GM03348 (cell line): Measurements from ENCODE around the gene BCAS4.
"Not testable (repeated sequence)": the region's sequence is repeated elsewhere in the genome, so short reads cannot be mapped to it uniquely, and the experiment has no call there.

Experiments
- DNase-seq: peaks from one replicate; pipeline ENCODE4 v3.0.0; 2012; ENCODE audit warnings: low spot score

The BCAS4 gene

DNA sequence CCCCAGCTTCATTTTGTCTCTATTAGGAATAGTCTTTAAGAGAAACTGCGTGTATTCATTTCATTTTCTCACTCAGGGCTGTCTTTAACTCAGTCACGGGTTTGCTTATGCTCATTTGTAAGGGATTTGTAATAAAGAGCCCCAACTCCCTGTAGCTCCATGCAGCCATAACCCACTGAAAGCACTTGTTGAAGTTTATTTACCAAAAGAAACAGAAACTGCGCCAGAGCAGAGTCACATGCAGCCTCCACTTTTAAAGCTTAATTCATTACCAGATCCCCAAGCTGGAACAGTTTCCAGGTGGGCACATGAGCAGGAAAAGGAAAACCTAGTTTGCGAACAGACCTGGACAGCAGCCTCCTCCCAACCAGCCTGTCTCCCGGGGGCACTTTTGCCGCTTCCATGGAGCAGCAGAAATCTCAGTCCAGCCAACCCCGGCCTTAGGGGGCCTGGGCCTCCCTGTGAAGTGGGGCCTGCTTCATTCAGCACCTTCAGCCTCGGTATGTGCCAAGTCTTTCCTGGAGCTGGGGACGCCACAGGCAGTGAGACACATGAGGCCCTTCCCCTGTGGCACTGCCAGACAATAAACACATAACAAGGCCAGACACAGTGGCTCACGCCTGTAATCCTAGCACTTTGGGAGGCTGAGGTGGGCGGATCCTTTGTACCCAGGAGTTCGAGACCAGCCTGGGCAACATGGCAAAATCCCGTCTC lies 4.5 kb downstream of the BCAS4 start:
- no peak for DNase-seq

DNA sequence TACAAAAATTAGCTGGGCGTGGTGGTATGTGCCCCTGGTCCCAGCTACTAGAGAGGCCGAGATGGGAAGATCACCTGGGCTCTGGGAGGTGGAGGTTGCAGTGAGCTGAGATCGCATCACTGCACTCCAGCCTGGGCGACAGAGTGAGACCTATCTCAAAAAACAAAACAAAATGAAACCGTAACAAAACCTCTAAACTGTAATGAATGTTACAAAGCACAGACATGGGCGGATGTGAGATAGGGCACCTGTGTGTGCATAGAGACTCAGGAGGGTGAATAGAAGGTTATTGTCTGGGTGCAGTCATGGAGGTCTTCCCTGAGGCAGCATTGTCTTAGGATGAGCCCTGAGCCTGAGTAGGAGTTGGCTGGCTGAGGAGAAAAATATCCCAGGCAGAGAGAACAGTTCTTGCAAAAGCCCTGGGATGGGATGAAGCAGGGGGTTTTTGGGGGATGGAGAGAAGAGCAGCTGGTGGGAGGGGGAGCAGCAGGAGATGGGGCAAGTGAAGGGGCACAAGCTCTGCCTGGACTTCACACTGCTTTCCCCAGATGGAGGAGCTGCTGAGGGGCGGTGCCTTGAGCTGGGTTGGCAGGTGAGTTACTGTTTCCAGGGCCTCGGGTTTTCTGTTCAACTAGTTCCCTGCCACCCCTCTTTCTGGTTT lies 5.2 kb downstream of the BCAS4 start:
- DNase-seq = no peak

DNA sequence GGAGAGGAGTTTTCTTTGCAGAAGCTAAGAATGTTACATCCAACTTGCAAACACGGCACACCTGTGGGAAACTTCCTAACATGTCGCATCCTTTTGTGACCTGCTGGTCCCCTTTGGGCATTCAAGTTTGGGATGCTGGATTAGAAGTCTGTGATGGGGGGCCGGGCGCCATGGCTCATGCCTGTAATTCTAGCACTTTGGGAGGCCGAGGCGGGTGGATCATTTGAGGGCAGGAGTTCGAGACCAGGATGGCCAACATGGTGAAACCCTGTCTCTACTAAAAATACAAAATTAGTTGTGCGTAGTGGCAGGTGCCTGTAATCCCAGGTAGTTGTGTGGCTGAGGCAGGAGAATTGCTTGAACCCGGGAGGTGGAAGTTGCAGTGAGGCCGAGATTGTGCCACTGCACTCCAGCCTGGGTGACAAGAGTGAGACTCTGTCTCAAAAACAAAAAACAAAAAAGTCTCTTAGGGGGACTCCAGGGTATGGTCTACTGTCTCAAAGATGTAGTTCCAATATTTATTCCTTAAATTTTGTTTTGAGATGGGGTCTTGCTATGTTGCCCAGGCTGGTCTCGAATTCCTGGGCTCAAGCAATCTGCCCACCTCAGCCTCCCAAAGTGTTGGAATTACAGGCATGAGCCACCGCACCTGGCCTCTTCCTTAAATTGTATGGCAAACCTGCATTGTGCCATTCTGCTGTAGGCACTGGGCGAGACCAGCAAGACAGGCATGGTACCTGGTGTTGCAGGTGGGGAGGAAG lies 6.3 kb downstream of the BCAS4 start:
- not testable (repeated sequence) for DNase-seq

DNA sequence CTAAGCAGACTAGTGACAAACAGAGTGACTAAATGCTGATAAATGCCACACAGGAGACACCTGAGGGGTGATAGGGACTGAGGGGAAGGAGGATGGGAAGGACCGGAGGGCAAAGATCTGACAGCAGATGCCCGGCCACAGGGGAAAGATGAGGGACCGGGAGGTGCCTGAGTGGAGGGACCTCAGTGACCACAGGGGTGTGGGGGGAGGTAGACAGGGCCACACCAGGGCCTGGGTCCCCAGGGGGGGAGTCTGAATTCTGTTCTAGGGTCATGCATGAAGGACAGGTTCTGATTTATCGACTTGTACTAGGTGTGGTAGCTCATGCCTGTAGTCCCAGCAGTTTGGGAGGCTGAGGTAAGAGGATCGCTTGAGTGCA lies 6.9 kb downstream of the BCAS4 start:
- DNase-seq = no peak

DNA sequence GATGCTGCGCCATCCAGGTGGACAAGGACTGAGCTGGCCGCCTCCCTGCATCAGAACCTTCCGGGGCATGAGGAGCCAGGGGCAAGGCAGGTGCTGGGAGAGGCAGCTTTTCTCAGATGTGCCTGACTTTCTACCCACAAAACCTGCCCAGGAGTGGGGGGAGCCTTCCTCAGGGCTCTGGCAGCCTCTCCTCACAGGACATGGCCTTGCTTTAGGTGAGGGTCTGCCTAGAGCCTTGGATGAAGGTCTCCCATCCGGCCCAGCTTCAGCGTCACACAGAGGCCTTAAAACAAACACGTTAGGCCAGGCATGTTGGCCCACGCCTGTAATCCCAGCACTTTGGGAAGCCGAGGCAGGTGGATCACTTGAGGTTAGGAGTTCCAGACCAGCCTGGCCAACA lies 7.4 kb downstream of the BCAS4 start:
- no peak for DNase-seq

DNA sequence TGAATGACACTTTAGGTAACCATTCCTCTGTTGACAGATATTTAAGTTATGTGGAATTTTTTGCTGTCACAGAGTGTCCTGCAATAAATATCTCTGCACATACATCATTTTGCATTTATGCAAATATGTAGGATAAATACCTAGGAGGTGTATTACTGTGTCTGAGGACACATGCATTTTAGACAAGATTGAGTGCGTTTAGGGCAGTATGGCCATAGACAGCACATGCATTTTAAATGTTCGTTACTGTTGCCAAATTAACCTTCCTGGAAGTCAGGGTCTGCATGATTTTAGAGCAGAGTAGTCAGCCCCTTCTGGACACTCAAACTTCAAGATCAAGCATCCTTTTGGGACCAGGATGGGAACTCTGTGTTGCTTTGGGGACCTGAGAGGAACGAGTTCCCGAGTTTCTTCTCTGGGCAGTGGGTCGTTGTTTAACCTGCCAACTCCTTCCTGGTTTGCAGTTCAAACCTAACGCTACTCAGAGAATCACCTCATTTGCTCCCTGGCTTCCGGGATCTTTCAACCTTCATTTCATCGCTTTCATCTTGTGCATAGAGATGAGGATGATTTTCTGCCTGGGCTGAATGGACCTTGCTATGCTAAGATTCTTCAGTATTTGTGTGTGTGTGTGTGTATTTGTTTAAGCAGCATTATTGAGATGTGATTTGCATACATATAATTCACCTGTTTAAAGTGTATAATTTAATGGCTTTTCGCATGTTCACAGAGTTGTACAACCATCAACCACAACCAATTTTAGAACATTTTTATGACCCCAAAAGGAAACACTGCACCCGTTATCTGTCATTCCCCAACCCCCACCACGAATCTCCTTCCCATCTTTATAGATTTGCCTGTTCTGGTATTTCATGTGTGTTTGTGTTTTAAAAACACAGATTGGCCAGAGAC lies 9.8 kb downstream of the BCAS4 start:
- no peak for DNase-seq

DNA sequence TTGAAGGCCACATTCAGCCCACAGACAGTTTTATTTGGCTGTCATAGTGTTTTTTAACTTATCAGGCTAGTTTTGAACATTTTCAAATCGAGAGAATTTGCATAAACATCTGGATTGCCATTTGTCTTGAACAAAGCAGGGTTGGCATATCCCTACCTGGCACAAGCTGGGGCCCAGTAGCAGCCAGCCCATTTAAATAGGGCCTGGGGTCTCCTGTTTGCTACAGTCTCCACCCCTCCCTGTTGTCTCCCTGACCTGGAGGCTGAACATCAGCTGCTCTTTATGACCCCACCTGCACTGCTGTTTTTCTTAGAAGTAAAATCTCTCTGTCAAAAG lies 10.5 kb downstream of the BCAS4 start:
- no peak for DNase-seq

DNA sequence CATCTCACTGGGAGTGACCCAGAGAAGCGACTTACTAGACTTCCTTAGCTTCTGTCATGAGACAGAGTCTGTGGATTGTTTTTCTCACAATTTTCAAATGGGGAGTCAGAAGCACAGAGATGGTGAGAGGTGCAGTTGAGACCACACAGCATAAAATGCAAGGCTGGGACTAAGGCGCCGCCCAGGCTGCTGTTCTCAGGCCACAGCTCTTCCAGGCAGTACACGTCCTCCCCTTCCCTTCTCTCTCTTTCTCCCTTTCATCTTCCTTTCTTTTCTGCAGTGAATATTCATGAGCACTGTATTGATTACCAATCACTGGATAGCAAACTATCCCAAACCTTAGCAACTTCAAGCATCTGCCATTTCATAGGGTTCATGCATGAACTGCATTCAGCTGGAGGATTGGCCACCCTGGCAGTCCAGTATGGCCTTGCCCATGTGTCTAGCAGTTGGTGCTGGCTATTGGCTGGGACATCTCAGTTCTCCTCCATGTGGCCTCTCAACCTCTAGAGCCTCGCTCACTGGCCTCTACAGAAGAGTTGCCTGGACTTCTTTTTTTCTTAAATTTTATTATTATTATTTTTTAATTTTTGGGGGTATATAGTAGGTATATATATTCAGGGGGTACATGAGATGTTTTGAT lies 11.4 kb downstream of the BCAS4 start:
- DNase-seq = no peak

DNA sequence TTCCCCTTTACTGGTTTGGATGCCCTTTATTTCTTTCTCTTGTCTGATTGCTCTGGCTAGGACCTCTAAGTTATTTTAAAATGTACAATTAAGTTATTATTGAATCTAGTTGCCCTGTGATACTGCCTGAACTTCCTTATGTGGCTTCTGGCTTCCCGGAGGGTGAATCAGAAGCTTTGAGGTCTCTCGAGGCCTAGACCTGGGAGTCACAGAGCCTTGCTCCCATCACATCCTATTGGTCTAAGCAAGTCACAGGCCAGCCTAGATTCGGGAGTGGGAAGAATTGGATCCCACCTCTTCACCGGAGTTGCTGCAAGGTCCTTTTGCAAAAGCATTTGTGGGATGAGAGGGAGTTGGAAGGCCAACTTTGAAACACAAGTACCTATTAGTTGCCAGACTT lies 15.2 kb downstream of the BCAS4 start:
- no peak for DNase-seq

DNA sequence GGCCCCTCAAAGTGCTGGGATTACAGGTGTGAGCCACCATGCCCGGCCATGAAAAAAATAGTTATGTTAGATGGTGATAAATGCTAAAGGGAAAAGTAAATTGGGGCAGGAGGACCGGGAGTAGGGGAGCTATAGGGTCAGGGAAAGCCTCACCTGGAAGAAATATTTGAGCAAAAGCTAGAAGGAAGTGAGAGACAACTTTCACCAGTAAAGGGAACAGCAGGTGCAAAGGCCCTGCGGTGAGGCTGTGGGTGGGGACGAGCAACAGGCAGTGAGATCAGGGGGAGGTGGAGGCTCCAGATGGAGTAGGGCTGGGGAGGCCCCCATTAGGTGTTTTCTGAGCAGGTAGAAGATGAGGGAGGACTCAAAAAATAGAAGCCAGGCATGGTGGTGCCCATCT lies 16.0 kb downstream of the BCAS4 start:
- DNase-seq = no peak

DNA sequence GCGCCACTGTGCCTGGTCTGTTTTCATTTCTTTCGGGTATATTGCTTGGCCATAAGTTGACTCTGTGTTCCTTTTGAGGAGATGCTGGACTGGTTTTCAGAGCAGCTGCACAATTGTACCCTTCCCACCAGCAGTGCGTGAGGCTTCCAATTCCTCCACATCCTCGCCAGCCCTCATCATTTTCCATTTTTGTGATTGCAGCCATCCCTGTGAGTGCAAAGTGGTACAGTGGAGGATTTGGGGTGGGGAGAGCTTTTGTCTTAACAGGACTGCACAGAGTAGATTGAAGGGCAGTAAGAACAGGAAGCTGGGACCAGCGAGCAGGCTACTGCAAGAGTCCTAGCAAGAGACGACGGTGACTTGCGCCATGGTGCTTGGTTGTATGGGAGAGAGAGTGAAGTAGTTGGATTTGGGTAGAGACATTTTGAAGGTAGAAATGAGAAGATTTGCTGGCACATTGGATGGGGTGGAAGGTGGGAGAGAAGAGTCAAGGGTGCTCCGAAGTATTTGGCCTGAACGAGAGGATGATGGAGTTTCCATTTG lies 18.3 kb downstream of the BCAS4 start:
- DNase-seq = no peak

DNA sequence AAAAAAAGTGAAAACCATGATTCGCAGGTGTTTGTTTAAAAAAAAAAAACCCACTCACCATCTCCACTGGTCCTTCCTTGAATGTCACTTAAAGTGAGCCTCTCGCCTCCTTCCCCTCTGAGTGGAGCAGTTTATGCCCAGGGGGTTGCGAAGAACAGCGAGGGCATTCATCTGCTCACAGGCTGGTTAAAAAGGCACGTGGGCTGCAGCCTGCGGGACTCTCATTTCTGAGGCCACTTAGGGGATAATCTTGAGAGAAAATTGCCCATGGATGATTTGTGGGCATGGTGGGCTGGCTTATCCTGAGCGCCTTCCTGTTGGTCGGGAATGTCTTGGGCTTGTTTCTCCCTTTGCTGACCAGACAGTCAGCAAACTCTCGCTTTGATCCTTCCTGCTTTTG lies 18.9 kb downstream of the BCAS4 start:
- no peak for DNase-seq

DNA sequence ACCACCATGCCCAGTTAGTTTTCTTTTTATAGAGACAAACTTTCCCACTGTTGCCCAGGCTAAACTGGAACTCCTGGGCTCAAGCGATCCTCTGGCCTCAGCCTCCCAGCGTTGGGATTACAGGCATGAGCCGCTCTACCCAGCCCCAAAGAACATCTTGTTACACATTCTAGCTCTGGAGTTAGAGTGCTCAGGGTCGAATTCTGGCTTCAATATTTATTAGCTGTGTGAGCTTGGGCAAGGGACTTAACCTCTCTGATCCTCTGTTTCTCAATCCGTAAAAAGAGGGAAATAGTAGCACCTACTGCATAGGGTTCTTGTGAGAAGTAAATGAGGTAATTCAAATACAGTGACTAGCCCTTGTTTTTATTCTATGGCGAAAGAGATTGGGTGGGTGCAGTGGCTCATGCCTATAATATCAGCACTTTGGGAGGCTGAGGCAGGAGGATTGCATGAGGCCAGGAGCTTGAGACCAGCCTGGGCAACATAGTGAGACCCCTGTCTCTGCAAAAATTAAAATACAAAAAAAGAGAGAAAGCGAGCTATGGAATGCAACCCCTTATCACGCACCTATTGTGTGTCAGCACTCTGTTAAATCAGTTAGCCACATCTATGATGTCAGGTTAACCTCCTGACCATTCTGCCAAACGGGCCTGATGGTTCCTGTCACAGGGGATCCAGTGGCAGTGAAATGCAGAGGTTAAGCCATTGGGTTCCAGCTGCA lies 19.7 kb downstream of the BCAS4 start:
- no peak for DNase-seq

DNA sequence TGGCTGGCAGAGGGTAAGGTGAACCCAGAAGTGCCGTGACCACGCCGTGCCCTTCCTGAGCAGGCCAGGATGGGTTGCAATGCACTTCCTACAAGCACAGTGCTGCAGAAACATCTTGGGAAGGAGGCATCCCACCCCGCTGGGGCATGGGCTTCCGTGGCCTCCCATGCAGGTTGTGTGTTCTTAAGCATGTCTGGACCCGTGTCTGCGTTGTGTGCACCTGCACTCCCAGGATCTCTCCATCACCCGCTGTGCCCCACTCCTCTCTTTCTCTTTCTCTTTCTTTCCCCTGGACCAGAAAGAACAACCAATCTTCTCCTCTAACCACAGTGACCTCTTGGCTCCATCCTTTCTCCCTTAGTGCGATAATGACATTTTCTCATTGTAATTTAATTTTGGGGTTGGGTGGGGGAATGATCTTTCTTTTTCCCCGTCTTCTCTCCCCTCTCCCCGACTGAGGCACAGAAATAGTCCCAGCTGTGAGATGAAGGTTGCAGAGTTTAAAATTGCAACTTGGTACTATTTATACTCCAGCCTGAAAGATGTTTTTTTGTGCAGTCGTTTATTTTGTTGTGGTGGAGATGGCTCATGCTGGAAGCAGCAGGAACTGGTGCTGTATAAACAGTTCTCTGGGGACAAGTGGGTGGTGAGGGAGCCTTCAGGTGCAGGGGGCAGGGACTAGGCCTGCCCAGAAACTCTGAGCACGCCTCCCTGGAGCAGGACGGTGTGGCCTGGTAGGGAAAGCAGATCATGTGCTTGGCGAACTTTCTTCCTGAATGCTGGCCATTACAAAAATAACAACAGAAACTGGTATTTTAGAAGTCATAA lies 20.5 kb downstream of the BCAS4 start:
- peak; percentile 65 for DNase-seq

DNA sequence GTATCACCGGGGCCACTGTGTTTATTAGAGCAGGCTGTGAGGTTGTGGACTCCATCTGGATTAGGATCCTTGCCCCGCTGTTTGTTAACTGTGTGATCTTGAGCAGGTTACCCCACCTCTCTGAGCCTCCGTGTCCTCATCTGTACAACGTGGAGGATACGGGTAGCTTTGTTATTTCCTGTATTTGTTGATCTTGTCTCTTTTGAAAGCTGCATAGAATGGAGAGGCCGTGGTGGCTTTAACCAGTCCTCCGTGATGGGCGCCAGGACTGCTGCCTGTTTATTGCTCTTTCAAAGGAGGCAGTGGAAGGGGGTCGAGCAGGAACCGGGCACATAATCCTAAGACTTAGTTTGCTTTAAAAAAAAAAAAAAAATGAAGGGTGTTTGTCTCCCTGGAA lies 22.9 kb downstream of the BCAS4 start:
- DNase-seq = no peak

DNA sequence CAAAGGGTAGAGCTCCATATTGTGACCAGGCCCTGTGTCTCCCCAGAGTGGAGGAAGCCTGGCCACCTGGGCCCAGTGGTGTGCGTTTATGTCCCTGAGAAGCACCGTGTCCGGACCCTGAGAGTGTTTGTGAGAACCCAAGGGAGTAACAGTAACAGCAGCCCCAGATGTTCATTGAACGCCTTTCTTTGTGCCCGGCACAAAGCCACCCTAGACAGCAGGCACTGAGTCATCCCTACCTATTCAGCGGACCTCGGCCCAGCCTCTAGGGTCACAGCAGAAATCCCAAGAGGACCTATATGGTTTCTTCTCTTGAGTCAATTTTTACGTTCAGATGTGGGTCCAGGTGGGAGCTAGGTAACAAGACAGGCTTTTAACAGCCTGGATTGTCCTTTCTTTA lies 24.5 kb downstream of the BCAS4 start:
- DNase-seq = no peak

DNA sequence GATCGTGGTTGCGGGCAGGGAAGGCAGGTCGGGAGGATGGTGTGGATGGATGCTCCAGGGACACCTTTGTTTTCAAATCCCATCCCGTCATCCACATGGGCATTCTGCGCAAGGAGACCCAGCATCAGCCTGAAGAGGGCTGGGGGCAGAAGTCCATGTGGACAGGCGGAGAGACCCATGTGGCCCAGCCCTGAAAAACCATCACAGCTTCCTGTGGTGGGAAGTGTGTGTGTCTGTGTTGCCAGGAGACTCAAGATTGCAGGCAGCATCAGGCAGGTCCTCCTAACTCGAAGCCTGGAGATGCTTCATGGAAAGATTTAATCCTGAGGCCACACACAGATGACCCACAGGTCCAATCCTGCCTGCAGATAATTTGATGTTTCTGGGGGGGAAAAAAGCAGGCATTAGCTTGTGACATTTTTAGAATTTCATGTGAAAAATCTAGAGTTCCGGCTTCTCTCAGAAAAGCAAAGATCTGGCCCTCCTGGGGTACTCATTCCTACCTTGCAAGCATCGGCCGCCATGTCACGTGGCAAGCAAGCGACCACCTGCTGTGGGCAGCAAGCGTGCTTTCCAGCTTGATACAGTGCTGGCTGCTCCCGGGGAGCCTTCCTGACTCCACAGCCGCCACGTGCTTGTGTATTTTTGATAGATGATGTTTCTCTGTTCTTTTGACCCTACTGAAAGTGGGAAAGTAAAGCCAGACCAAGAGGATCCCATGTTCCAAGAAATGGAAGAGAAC lies 25.8 kb downstream of the BCAS4 start:
- no peak for DNase-seq

DNA sequence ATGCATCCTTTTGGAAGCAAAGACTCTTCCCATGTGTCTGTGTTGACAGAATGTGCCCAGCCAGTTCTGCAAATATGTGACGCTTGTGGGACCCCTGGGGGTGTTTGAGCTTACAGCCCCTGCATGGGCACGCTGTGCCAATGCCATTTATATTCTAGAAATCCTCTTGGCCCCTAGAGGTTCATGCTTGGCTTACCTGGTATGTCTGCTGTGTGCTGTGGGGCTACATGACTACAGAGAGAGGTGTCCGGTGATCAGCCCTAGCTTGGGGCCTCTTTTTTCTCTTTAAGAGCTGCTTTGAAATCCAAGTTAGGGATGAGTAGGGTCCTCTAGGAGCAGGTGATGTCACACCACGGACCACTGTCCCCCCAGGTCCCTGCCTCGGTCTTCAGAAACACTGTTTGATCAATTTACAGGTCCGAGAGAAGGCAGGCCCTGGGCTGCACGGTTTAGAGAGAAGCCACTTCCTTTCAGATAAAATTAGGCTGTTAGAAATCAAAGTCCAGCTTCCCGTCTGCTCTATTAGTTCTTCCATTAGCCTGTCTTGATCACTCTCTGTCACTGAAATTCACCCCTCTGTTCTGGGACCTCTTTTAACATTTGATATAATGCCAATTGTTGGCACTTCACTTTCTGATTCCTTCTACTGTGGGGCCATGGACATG lies 26.5 kb downstream of the BCAS4 start:
- DNase-seq = no peak

DNA sequence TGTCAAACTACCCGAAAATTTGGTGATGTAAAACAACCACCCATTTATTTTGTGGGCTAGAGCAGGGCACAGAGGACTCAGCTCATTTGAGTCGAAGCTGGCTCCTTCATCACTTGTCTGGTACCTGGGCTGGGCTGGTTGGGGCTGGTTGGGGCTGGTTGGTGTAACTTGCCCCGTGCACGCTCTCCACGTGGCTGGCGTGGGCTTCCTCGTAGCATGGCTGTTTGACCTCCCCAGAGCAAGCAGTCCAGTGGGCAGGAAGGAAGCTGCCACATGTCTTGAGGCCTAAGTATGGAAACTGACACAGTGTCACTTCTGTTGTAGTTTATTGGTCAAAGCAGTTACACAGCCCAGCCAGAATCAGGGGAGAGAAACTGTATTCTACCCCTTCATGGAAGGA lies 27.1 kb downstream of the BCAS4 start:
- DNase-seq = no peak
